ENCODE measurements around the gene MIF4GD.

GRCh38 chr17:75242461-75243042, 28.5 kb downstream of the MIF4GD start:
- TF ChIP-seq CTCF (IDR thresholded peaks at IDR 0.05) = no peak
- TF ChIP-seq POLR2A (IDR thresholded peaks at IDR 0.05) = no peak

Measured in breast epithelium (tissue), 3 donors.